COLO829 (cell line): ENCODE data around the gene RFT1.

Experiments used
- DNase-seq: peaks from one replicate; pipeline ENCODE4 v3.0.0; 2012; ENCODE audit warnings: low spot score

The RFT1 gene

DNA sequence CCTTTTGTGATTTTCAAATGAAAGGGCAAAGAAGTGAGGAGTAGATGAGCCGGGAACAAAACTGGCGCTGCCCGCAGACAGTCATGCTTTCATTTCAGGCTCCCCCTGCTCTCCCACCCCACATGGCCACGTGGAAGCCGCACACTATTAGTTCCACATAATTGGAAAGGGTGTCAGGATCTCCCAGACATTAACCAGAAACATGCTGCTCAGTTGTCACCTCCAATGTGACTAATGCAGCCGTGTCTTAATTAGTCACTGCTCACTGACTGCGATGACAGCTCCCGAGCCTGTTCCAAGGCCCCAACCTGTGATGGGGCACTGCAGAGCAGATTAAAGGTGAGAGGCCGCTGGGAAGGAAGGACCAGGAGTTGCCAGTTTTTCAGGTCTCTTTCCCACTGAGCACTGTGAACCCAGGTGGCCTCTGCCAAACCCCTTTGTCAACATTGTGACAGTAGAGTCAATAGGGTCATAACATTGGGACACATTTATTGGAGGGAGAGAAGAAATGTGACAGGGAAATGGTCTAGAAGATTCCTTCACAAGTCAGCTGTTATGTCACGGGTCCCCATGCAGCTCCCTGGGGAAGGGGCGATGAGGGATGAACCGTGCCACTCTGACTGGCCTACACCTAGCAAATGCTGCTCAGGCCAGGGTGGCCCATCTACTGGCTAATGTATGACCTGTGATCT lies 45.8 kb downstream of the RFT1 start:
- no peak for DNase-seq

DNA sequence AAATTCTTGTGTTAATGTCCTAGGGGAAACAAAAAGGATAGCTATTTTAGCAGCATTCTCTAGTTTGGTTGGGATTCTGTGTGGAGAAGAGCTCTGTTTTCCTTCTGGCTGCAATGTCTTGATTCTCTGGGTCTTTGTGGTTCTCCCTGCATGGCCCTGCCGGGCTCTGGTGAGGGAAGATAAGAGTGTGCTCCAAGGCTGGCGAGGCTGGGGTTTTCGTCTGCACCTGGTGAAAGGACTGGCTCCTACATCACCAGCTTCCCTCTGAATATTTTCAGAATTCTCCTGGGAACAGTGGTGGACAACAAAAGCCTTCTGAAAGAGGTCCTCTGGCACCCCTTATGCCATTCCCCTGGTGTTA lies 46.3 kb downstream of the RFT1 start:
- DNase-seq = no peak

GRCh38 chr3:53083521-53083920 lies 46.7 kb downstream of the RFT1 start:
- DNase-seq = no peak

DNA sequence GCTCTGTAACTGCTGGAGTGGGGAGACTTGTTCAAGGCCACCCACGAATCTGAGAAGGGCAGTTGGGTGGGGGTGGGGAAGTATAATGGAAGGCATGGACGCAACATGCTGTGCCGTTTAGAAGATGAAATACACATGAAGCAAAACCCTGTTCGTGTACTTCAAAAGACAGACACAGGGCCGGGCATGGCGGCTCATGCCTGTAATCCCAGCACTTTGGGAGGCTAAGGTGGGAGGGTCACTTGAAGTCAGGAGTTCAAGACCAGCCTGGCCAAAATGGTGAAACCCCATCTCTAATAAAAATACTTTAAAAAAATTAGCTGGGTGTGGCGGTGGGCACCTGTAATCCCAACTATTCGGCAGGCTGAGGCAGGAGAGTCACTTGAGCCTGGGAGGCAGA lies 47.5 kb downstream of the RFT1 start:
- no peak for DNase-seq

- no peak for DNase-seq
These were observed 48.9 kb downstream of the RFT1 start for GRCh38 chr3:53081318-53081717.

- DNase-seq = no peak
These were observed 49.5 kb downstream of the RFT1 start for GRCh38 chr3:53080612-53081205.

DNA sequence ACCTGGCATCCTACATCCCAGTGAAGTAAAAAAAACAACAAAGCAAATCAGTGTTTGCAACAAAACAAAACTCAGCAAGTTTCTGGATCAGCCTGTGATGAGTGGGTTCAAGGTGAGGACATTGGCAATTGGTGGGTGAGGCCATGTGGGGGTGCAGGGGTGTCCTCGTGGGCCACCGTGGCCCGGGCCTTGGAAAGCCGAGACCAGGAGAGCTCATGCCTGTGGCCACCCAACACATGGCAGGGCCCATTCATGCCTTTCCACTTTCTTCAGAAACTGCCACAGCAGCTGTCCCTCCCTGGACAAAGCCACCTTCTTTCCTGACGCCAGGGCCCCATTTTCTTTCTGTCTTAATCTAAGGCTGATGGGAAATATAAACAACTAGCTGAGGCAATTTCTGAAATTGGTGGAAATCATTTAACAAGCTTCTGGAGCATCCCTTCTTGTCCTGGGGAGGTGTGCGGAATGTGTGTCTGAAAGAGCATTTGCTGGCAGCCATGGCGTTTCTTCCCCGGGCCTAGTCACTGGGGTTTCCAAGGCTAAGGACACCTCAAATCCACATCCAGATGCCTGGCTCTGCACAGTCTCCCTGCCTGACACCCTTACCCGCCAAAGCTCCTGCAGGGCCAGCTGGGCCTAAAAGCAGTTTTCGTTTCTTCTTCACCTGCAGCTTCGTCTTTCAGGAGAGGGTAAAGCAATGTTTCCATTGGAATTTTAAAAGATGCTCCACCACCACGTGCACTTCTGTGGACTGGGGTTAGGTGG lies 50.3 kb downstream of the RFT1 start:
- DNase-seq = no peak

- no peak for DNase-seq
These were observed 51.1 kb downstream of the RFT1 start for GRCh38 chr3:53079147-53079546.

DNA sequence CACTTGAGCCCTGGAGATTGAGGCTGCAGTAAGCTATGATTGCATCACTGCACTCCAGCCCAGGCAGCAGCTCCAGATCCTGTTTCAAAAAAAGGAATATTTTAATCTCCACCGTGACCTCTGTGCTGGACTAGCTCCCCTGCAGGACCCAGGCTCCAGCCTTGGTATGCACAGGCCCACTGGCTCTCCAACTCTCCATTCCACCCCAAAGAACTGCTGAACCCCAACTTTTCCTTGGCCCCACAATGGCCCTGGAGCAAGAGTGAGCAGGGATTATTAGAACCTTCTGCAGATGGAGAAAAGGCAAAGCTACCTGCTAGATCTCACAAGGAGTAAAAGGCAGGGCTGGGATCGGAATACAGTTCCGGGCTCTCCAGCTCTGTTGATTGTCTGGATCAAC lies 51.6 kb downstream of the RFT1 start:
- DNase-seq = no peak

DNA sequence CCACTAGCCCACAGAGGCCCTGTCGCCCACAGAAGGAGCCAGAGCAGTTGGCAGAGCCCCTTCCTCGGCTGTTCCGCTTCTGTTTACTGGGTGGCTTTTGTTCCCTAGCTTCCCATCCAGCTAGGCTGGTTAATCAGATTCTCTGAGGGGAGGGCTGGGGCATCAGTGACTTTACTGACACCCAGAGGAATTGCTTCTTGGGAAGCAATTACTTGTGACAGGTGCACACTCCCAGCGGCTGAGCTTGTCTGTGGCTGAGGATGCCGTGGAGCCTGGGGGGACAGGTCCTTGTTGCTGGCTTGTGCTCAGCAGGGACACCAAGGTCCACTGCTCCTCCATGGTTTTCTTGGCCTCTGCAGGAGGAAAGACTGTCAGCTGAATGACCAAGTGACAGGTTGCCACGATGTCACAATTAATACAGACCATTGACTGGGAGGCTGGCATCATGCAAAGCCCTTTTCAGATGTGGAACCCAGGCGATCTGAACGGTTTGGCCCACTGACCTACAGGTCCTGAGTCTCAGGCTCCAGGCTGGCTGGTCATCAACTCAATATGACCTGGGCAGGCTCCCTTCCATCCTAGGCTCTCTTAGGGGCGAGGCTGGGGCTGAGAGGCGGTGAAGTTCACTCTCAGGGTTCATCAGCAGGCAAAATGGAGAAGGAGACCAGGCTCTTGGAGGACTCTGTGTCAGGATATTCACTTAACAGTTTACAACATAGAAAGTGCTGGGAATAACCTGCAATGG lies 52.6 kb downstream of the RFT1 start:
- DNase-seq = no peak

DNA sequence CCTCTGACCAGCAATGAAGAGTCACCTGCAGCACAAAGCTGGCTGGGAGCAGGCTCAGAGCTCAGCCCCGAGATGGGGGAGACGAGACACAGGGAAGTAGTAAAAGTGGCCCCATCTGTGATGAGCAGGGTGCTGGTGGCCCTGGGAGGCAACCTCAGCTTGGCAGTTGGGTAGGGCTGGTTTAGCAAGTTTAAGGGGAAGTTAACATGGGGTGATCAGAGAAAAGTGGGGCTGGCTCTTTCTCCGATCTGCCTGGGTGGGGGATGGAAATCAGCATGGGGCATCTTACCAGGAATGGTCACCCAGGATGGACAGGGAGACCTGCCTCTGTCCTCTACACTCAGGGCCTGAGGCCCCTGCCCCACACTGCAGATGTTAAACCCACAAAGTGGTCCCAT lies 54.5 kb downstream of the RFT1 start:
- DNase-seq = no peak

DNA sequence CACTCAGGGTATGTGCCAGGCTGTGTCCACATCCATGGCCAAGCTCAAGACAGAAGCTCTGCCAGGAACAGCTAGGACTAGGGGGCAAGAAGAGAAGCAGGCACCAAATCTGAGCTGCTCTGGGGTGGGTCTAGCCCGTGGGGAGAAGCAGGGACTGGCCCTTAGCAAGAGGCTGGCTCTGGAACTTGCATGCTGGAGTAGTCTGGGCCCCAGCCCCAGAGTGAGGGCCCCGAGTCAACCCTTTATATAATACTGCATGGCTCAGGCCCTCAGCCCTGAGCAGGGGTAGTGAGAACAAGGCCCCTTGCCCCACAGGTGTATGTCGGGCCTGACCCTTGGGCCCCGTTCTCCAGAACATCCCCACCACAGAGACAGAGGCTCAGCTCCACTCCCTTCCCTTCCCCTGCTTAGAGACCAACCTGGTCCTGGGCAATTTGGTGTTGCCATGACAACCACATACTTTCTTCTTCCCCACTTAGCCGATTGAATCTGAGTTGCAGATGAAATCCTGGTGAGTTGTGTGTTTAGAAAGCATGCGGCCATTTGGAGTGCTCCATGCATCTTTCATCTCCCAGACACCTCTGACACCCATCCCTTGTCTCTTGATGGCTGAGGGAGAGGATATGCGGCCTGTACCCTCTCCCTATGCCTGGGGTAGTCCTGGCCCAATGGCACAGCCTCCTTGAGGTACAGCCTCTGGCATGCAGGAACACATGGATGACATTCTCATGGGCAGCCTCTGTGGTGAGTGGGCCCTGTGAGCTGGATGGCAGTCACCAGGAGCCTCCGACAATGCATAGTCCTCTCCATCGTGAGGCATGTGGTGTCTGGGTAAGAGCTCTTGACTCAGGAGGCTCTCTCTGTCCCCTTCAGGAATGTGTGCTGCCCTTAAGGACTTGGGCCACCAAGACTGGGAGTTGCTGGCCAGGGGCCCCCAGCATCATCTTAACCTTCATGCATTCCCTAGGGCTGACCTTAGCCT lies 55.2 kb downstream of the RFT1 start:
- DNase-seq = no peak

GRCh38 chr3:53074366-53074696 lies 55.9 kb downstream of the RFT1 start:
- DNase-seq = no peak

DNA sequence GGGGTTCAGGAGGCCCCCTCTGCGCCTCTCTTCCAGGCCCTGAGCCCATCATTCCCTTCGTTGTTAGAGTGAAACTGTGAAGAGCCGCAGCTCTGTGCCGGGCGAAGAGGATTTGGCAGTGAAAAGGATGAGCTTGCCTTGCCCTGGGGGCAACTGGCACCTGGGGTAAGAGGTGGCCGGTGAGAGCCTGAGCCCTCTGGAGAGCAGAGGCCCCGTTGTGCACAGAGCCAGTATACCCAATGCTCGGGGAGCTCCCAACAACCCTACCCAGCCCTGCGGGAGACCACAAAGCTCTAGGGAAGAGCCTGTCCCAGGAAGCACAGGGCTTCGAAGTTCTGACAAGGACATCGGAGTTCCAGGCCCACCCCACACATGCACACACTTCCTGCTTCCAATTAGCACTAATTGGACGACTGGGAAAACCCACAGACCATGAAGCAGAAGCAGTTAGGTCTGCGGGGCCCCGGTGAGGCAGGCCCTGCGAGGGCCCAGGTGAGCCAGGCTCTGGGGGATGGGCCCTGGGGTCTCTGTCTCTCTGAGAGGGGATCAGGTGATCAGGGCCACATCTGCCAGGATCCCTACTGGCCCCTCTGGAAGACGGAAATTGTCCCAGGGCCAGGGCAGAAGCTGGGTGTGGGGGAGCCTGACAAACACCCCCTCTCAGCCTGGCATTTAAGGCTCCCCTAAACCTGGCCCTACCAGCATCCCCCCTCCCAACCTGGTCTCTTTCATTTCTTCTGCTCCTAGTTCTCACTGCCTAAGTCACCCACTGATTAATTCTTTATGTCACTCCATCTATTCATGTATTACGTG lies 56.5 kb downstream of the RFT1 start:
- DNase-seq = no peak

DNA sequence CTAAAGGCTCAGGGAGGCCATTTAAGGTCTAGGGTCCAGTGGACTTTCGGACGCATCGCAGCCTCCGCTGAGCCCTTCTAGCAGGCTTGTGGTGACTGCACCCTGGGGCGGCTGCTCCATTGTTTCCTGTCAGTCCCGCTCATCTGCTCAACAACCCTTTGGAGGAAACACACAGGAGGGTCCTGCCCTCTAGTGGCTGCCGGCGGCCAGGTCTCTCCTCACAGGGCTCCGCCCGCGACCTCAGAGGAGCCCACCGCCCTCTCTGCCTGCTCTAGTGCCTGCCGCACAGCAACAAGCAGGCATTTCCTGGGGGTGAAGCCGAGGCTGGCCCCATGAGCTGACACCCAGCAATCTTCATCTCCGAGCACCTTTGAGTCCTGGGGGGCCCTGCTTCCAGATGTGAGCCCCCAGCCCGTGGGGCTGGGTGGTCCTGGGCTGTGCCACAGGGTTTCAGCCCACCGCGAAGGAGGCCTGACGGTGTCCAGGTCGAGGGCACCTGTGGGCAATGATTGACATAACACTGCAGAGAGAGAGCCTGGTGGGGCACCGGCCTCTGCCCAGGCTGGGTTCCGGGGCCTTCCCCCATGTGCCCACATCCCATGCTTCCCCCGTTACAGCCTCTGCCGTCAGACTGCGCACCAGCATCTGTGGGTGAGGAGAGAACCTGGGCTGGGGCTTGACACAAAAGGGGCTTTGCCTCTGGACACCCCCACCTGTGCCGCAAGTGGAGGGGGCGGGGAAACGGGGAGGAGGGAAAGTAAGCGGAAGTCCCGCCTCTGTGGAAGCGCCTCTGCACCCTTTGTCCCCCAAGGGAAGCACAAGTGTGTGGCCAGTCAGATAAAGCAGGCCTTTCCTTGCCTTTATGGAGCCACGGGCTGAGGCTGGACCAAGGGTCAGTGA lies 57.3 kb downstream of the RFT1 start:
- peak; percentile 86 for DNase-seq

DNA sequence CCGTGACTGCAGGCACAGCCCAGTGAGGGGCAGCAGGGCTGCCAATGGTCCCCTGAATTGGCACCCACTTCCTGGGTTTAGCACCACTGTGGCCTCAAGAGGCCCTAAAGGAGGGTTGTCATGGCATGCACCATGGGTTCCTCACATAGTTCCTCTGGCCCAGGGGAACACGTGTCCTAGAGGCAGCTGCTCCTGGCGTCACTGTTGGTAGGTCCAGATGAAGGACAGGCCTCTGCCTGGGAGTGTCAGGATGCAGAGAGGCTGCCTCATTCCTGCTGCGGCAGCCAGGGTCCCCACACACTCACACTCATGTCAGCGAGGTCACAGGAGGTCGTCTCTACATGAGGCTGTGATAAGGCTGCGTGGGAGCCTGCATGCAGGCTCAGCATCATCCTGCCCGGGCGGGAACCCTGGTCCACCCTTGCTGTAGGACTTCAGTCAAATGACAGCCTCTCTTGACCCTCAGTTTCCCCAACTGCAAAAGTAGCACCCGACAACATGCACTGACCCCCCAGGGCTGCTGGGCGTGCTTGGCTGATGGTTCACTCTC lies 58.3 kb downstream of the RFT1 start:
- no peak for DNase-seq

DNA sequence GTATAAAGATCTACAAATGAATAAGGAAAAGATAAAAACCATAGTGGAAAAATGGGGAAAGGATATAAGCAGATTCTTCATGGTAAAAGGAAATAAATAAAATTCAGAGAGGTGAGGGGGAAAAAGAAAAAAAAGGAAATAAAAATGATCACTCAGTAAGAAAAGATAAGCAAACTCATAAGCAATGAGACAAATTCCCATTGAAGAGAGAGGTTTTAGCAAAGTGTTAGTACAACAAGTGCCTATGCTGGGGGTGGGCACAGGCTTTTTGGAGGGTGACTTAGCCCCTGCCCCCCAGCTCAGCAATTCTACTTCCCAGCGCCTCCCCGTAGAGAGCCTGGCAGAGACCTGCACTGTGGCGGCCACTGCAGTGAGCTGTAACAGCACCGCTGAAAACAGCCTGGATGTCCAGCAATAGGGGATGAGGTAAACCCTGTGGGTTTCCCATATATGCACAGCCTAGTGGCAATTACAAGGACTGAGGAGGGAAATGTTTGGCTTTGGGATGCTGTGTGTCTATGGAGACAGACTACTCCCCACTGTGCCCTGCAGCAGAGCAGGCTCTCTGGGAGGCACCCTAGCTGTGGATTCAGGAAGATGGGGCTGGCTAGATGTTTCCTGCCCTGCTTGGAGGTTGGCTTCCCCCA lies 60.7 kb downstream of the RFT1 start:
- no peak for DNase-seq

GRCh38 chr3:53068176-53068575 lies 62.1 kb downstream of the RFT1 start:
- DNase-seq = no peak

- DNase-seq = no peak
These were observed 62.7 kb downstream of the RFT1 start for GRCh38 chr3:53067567-53067966.
